Progenitor cell of endocrine pancreas (in vitro differentiated cells): ENCODE results near the gene UVSSA. TPM values are rescaled to one million over a fixed set of nuclear protein-coding genes. Genes with fewer than 3 reads are reported as not detected.
"Not testable (repeated sequence)": the region's sequence is repeated elsewhere in the genome, so short reads cannot be mapped to it uniquely, and the experiment has no call there.

ENCODE experiments used
- DNase-seq: peaks from one replicate; pipeline ENCODE4 v3.0.0; 2021; ENCODE audit warnings: low spot score; ENCODE audit not compliant: unreplicated experiment
- H3K27ac Mint-ChIP-seq: 2 replicates; pipeline ENCODE4 v1.8.0; 2021; ENCODE audit warnings: mild to moderate bottlenecking, moderate library complexity, mixed read lengths
- H3K27me3 Mint-ChIP-seq: 2 replicates; pipeline ENCODE4 v1.8.0; 2021; ENCODE audit warnings: mixed read lengths
- H3K36me3 Mint-ChIP-seq: 2 replicates; pipeline ENCODE4 v1.8.0; 2022; ENCODE audit warnings: mixed read lengths; ENCODE audit not compliant: insufficient read depth
- H3K4me1 Mint-ChIP-seq: 2 replicates; pipeline ENCODE4 v1.8.0; 2021; ENCODE audit warnings: low read depth, mixed read lengths
- H3K4me3 Mint-ChIP-seq: 2 replicates; pipeline ENCODE4 v1.8.0; 2021; ENCODE audit warnings: low read depth, mild to moderate bottlenecking, moderate library complexity, mixed read lengths
- H3K9me3 Mint-ChIP-seq: 2 replicates; pipeline ENCODE4 v1.8.0; 2021; ENCODE audit warnings: low read depth, mixed read lengths
- total RNA-seq: library from RNA; stranded (reverse); gene quantifications from 2 replicates; pipeline ENCODE4 v1.2.1, GENCODE V29; 2021
- TF ChIP-seq, protein P1 (sequence below): fragments of 200-600 bp; sonication (generic); IDR thresholded peaks from one replicate; pipeline ENCODE4 v1.5.0; 2021; ENCODE audit warnings: antibody characterized with exemption, mild to moderate bottlenecking; ENCODE audit not compliant: unreplicated experiment

Gene UVSSA
- total RNA-seq, 1 donor from 2014 or later = 32.5 TPM

DNA sequence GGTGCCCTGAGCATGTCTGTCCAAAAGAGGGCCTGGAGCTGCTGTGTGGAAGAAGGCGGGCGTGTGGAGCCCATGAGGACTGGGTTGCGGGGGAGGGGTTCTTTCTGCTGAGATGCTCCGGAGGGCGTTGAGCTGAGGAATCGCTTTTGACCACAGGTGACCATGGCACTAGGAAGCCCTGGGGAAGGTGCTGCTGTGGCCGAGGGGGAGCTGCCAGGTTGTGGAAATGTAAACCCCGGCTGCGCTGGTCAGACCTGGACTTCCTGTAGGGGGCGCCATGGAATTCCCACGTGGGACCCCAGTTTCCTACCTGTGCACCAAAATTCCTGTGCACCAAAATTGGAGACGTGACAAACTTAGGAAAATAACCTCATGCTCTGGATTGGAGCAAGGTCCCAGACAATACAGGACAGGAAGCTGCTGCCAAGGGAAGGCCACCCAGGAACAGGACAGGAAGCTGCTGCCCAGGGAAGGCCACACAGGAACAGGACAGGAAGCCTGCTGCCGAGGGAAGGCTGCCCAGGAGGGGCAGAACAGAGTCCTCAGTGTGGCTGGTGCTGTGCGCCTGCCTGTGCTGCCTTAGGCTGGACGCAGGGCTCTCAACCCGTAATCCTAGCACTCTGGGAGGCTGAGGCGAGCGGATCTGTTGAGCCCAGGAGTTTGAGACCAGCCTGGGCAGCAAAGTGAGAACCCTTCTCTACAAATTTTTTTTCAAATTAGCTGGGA is 28.4 kb upstream of the UVSSA start:
- TF ChIP-seq, protein P1, sequence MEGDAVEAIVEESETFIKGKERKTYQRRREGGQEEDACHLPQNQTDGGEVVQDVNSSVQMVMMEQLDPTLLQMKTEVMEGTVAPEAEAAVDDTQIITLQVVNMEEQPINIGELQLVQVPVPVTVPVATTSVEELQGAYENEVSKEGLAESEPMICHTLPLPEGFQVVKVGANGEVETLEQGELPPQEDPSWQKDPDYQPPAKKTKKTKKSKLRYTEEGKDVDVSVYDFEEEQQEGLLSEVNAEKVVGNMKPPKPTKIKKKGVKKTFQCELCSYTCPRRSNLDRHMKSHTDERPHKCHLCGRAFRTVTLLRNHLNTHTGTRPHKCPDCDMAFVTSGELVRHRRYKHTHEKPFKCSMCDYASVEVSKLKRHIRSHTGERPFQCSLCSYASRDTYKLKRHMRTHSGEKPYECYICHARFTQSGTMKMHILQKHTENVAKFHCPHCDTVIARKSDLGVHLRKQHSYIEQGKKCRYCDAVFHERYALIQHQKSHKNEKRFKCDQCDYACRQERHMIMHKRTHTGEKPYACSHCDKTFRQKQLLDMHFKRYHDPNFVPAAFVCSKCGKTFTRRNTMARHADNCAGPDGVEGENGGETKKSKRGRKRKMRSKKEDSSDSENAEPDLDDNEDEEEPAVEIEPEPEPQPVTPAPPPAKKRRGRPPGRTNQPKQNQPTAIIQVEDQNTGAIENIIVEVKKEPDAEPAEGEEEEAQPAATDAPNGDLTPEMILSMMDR = peak; percentile 25
- H3K27ac Mint-ChIP-seq = no peak overlapping the region
- H3K9me3 Mint-ChIP-seq = no peaks in the 10 kb centered on the region
- no peaks in the 10 kb centered on the region for H3K4me1 Mint-ChIP-seq
- no peaks in the 10 kb centered on the region for H3K27me3 Mint-ChIP-seq
- no peak for DNase-seq
- peaks cover 28% of the 10 kb centered on the region for H3K36me3 Mint-ChIP-seq
- no peak overlapping the region for H3K4me3 Mint-ChIP-seq

DNA sequence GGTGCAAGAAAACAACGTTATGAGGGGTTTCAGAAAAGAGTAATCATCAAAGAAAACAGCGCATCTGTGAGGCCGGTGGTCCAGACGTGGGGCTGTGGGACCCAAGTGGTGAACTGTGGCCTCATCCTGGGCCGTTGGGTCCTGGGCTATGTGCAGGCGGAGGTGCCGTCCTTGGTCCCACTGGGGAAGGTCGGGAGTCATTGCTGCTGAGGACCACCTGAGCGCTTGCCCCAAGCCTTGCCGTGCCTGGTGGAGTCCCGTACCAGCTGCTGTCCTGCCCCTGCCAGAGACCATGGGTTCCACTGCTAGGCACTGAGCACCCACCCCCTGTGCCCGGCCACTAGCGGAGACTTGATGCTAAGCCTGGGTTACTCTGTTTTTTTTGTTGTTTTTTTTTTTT is 25.5 kb upstream of the UVSSA start:
- Mint-ChIP-seq H3K9me3 (no peaks in the 10 kb centered on the region), H3K36me3 (peaks cover 20% of the 10 kb centered on the region), H3K4me3 (no peak overlapping the region), H3K27ac (no peak overlapping the region), H3K27me3 (no peaks in the 10 kb centered on the region), H3K4me1 (no peaks in the 10 kb centered on the region)
- TF ChIP-seq, protein P1 = no peak
- DNase-seq = no peak

DNA sequence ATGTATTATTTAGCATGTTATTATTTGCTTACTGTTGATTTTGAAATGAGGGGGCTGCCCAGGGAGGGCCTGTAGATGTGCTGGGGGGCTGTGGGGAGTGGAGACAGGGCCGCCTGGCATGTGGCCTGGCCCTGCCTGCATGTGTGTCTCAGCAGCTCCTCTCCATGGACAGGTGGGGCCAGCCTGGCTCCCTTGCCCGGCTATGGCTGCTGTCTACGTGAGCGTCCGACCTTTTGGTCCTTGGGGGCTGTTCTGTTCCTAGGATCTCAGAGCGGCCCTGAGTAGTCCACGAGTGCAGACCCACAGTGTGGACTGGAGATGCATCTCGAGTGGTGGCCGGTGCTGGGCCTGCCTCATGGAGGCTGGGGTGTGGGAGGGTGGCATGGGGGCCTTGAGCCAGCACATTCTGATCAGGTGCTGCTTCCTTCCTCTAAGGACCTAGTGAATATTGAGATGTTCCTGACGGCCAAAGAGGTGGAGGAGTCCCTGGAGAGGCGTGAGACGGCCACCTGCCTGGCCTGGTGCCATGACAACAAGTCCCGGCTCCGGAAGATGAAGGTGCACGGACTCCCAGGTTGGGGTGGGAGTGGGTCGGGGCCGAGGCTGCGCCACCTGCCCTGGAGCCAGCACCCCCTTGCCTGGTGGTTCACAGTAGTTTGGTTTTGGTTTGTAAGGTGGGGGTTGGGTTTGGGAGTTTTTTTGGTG is 24.9 kb upstream of the UVSSA start:
- peaks cover 20% of the 10 kb centered on the region for H3K36me3 Mint-ChIP-seq
- no peaks in the 10 kb centered on the region for H3K27me3 Mint-ChIP-seq
- H3K4me3 Mint-ChIP-seq = no peak overlapping the region
- no peak for DNase-seq
- H3K9me3 Mint-ChIP-seq = no peaks in the 10 kb centered on the region
- H3K4me1 Mint-ChIP-seq = no peaks in the 10 kb centered on the region
- TF ChIP-seq, protein P1 = no peak
- no peak overlapping the region for H3K27ac Mint-ChIP-seq

DNA sequence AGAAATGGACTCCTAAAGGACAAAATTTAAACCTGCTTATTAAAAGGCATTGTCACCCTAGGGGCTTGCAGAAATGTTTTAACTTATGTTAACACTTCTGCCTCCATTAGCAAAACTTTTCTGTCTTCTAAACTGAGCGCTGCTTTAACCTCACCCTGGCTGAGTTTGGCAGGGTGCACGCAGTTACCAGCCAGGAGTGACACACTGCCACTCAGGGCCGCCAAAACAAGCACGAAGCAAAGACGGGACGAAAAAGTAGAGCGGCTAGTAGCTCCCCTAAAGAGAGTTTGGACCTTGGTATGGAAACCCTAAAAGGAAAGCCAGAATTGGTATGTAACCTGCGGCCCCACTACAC is 23.8 kb upstream of the UVSSA start:
- Mint-ChIP-seq H3K4me1 (no peaks in the 10 kb centered on the region), H3K9me3 (no peaks in the 10 kb centered on the region), H3K4me3 (no peak overlapping the region), H3K36me3 (peaks cover 17% of the 10 kb centered on the region), H3K27me3 (no peaks in the 10 kb centered on the region), H3K27ac (no peak overlapping the region)
- DNase-seq = no peak
- TF ChIP-seq, protein P1 = no peak

DNA sequence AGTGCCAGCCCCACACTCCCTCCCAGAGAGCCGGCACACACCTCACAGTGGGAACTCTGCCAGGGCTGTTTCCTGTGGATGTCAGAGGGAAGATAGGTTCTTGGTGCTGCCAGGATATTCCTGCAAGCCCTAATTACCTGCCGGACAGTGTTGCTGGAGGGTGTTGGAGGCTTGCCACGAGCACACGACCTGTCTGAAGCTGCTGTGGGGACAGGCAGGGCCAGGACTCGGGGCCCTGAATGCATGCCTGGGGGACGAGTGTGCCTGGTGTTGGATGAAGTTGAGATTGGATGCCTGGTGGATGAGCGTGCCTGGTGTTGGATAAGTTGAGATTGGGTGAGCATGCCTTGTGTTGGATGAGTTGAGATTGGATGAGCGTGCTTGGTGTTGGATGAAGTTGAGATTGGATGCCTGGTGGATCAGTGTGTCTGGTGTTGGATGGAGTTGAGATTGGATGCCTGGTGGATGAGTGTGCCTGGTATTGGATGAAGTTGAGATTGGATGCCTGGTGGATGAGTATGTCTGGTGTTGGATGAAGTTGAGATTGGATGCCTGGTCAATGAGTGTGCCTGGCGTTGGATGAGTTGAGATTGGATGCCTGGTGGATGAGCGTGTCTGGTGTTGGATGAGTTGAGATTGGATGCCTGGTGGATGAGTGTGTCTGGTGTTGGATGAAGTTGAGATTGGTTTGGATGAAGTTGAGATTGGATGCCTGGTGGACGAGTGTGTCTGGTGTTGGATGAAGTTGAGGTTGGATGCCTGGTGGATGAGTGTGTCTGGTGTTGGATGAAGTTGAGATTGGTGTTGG is 23.2 kb upstream of the UVSSA start:
- TF ChIP-seq, protein P1 = no peak
- Mint-ChIP-seq H3K27ac (no peak overlapping the region), H3K27me3 (no peaks in the 10 kb centered on the region), H3K4me3 (no peak overlapping the region), H3K36me3 (peaks cover 14% of the 10 kb centered on the region), H3K9me3 (no peaks in the 10 kb centered on the region), H3K4me1 (no peaks in the 10 kb centered on the region)
- no peak for DNase-seq

DNA sequence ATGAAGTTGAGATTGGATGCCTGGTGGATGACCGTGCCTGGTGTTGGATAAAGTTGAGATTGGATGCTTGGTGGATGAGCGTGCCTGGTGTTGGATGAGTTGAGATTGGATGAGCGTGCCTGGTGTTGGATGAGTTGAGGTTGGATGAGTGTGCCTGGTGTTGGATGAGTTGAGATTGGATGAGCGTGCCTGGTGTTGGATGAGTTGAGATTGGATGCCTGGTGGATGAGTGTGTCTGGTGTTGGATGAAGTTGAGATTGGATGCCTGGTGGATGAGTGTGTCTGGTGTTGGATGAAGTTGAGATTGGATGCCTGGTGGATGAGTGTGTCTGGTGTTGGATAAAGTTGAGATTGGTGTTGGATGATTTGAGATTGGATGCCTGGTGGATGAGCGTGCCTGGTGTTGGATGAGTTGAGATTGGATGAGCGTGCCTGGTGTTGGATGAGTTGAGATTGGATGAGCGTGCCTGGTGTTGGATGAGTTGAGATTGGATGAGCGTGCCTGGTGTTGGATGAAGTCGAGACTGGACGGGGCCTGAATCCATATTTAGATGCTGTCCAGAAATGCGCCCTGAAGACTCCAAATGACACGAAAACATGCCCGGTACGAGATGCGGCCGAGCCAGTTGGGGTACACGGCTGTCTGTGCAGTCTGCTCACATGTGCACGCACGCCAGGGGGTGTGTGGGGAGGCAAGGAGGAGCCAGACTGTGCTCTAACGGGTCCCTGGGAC is 22.4 kb upstream of the UVSSA start:
- not testable (repeated sequence) for H3K4me1 Mint-ChIP-seq, H3K27me3 Mint-ChIP-seq, H3K9me3 Mint-ChIP-seq, H3K4me3 Mint-ChIP-seq, DNase-seq, H3K27ac Mint-ChIP-seq
- peaks cover 10% of the 10 kb centered on the region for H3K36me3 Mint-ChIP-seq
